ENCODE measurements around the gene LPIN1. TPM values are rescaled to one million over a fixed set of nuclear protein-coding genes. Genes with fewer than 3 reads are reported as not detected.

Gene LPIN1
- total and polyA plus RNA-seq, 2 donors (not counting 1 experiment from before 2014, with no cell fraction given) = 36.3 to 99.1 TPM

DNA sequence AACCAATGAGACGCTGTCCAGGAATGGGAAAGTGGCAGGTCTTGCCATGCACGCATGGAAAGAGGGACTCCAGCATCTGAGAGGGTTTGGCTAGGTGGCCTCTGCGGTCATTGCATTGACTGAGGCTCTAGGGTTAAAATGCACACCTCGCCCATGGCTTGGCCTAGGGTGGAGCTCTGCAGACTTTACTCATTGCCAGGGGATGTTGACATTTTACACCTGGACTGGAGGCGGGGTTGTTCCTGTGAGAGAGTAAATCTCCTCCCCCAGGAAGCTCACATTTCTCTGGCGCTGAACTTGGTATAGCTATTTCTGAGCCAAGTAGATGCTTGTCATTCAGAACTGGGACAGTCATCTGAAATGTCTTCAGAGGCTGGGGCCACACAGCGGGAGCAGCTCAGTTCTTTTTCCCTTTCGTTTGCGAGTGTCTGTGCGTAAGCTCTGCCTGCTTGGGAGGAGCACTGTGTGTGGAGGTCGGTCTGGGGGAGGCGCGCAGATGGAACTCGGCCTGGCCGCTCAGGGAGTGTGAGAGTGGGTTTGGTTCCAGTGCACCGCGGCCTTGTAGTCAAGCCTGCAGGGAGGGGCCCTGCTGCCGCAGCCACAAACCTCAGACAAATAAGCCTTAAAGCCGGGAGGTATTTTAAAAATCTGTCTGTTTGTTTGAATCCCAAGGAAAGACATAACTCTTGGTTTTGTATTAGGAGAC, 76.5 kb downstream of the LPIN1 start:
- TF ChIP-seq, protein P1, sequence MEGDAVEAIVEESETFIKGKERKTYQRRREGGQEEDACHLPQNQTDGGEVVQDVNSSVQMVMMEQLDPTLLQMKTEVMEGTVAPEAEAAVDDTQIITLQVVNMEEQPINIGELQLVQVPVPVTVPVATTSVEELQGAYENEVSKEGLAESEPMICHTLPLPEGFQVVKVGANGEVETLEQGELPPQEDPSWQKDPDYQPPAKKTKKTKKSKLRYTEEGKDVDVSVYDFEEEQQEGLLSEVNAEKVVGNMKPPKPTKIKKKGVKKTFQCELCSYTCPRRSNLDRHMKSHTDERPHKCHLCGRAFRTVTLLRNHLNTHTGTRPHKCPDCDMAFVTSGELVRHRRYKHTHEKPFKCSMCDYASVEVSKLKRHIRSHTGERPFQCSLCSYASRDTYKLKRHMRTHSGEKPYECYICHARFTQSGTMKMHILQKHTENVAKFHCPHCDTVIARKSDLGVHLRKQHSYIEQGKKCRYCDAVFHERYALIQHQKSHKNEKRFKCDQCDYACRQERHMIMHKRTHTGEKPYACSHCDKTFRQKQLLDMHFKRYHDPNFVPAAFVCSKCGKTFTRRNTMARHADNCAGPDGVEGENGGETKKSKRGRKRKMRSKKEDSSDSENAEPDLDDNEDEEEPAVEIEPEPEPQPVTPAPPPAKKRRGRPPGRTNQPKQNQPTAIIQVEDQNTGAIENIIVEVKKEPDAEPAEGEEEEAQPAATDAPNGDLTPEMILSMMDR (IDR thresholded peaks at IDR 0.05) = no peak
- TF ChIP-seq EZH2 (IDR thresholded peaks at IDR 0.05; ENCODE audit: borderline replicate concordance, insufficient read depth, low read depth, low read length, poor library complexity, severe bottlenecking) = no peak
- ChIA-PET POLR2A (interaction anchor here (0.6 kb wide), 1 partner anchor 8 kb away, joined by 4 read pairs; no protein-coding TSS in a partner anchor), CTCF (interaction anchor here (0.7 to 1.6 kb wide), 3 partner anchors 139 to 1184 kb away, joined by 3 to 5 read pairs (median 4); partner anchors contain the start of gene TRIB2)

More for the DNA sequence above, 76.5 kb downstream of the LPIN1 start:
- H3K27ac Mint-ChIP-seq = peak overlapping the region; percentile 26
- Histone ChIP-seq H3K9me3 (ENCODE audit: control extremely low read depth in 1 of 3, control insufficient read depth in 2 of 3, insufficient read depth in 1 of 3, low read length in 2 of 3) (no peaks in the 10 kb centered on the region), H3K27me3 (replicated peaks in 1 of 4; ENCODE audit: control extremely low read depth in 1 of 4, control insufficient read depth in 3 of 4, insufficient read depth in 4 of 4, low read length in 3 of 4) (no peaks in the 10 kb centered on the region), H3K79me2 (ENCODE audit: control insufficient read depth, insufficient read depth, low read length) (no peaks in the 10 kb centered on the region), H3K4me2 (replicated peaks; ENCODE audit: low read depth, low read length, poor library complexity, severe bottlenecking) (no peak overlapping the region), H3K4me3 (ENCODE audit: control extremely low read depth in 1 of 5, extremely low read depth in 1 of 5, insufficient read depth in 1 of 5, low read depth in 2 of 5, low read length in 4 of 5) (no peak overlapping the region), H3K9ac (ENCODE audit: low read length) (no peak overlapping the region), H3K27ac (ENCODE audit: low read length in 2 of 2) (no peak overlapping the region), H3K4me1 (ENCODE audit: control insufficient read depth in 2 of 2, insufficient read depth in 2 of 2, low read length in 2 of 2) (peaks cover 0 to 5% of the 10 kb centered on the region in 2 donors), H4K20me1 (ENCODE audit: control insufficient read depth, insufficient read depth, low read length, poor library complexity, severe bottlenecking) (no peaks in the 10 kb centered on the region), H3K36me3 (replicated peaks in 1 of 2; ENCODE audit: control extremely low read depth in 1 of 2, control insufficient read depth in 1 of 2, extremely low read depth in 1 of 2, insufficient read depth in 2 of 2, low read length in 1 of 2) (peaks cover 1 to 50% of the 10 kb centered on the region in 2 experiments), H2AFZ (ENCODE audit: insufficient read depth, low read depth, low read length, poor library complexity, severe bottlenecking) (no peak overlapping the region)
- 88% methylated on average over 12 of the region's 19 CpGs for WGBS (ENCODE audit: insufficient coverage)
- H3K9me3 Mint-ChIP-seq (ENCODE audit: insufficient read depth) = no peaks in the 10 kb centered on the region
- no peaks in the 10 kb centered on the region for H3K27me3 Mint-ChIP-seq
- ATAC-seq (ENCODE audit: low read depth) (no peak), DNase-seq (no peak)
- intact Hi-C loops (cut with micrococcal nuclease) = no loop called here
- H3K4me3 Mint-ChIP-seq = no peak overlapping the region
- H3K4me1 Mint-ChIP-seq = peaks cover 9% of the 10 kb centered on the region

Measured in B cell (primary cell).